22Rv1 (cell line): ENCODE measurements around the gene HCN3.

Source experiments
- CTCF ChIP-seq: fragments of 450-650 bp; IDR thresholded peaks from 2 replicates; pipeline ENCODE4 v1.5.1; 2017; ENCODE audit warnings: mild to moderate bottlenecking
- ZFX ChIP-seq: fragments of 450-650 bp; IDR thresholded peaks from 2 replicates; pipeline ENCODE4 v1.6.1; 2017; ENCODE audit warnings: antibody characterized with exemption, borderline replicate concordance

GRCh38 chr1:155318082-155318481, 40.8 kb downstream of the HCN3 start:
- TF ChIP-seq CTCF (no peak), ZFX (no peak)
